Liver (tissue), 3 donors: ENCODE measurements around the gene SEMA5A.

Experiments
- EGR1 ChIP-seq, 2 donors: IDR thresholded peaks; 2 replicates each; pipeline ENCODE4 v1.6.1; 2016 to 2018; ENCODE audit warnings: antibody characterized with exemption in 2 of 2, low read depth in 2 of 2
- FOXA1 ChIP-seq: IDR thresholded peaks from 2 replicates; pipeline ENCODE4 v1.6.1; 2016; ENCODE audit warnings: antibody characterized with exemption
- GABPA ChIP-seq, 2 donors: IDR thresholded peaks in 1 of 2; conservative IDR thresholded peaks in 1 of 2; 2 replicates each; pipeline ENCODE4 v1.6.1; 2016; ENCODE audit warnings: antibody characterized with exemption in 2 of 2, mild to moderate bottlenecking in 1 of 2, moderate library complexity in 1 of 2
- MAX ChIP-seq: IDR thresholded peaks from 2 replicates; pipeline ENCODE4 v1.6.1; 2016; ENCODE audit warnings: antibody characterized with exemption
- TAF1 ChIP-seq: conservative IDR thresholded peaks from 2 replicates; pipeline ENCODE4 v1.6.1; 2016; ENCODE audit warnings: antibody characterized with exemption, mild to moderate bottlenecking
- TF ChIP-seq, protein P1 (sequence below): fragments of 150-350 bp; IDR thresholded peaks from 2 replicates; pipeline ENCODE4 v1.5.1; 2017; ENCODE audit warnings: improper control_type of control experiment, low read depth, low read length; ENCODE audit not compliant: missing input control
- TF ChIP-seq, protein P2 (sequence below): IDR thresholded peaks from 2 replicates; pipeline ENCODE4 v1.6.1; 2016; ENCODE audit warnings: antibody characterized with exemption, mild to moderate bottlenecking
- donor health status: healthy.
- donor health status: healthy.

- TF ChIP-seq MAX (no peak), FOXA1 (no peak), TAF1 (no peak), GABPA (IDR thresholded peaks at IDR 0.05 in 1 of 2, conservative IDR thresholded peaks at IDR 0.05 in 1 of 2) (no peak), EGR1 (IDR thresholded peaks at IDR 0.05; ENCODE audit: low read depth in 2 of 2) (no peak)
- TF ChIP-seq, protein P1, sequence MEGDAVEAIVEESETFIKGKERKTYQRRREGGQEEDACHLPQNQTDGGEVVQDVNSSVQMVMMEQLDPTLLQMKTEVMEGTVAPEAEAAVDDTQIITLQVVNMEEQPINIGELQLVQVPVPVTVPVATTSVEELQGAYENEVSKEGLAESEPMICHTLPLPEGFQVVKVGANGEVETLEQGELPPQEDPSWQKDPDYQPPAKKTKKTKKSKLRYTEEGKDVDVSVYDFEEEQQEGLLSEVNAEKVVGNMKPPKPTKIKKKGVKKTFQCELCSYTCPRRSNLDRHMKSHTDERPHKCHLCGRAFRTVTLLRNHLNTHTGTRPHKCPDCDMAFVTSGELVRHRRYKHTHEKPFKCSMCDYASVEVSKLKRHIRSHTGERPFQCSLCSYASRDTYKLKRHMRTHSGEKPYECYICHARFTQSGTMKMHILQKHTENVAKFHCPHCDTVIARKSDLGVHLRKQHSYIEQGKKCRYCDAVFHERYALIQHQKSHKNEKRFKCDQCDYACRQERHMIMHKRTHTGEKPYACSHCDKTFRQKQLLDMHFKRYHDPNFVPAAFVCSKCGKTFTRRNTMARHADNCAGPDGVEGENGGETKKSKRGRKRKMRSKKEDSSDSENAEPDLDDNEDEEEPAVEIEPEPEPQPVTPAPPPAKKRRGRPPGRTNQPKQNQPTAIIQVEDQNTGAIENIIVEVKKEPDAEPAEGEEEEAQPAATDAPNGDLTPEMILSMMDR = no peak
- TF ChIP-seq, protein P2, sequence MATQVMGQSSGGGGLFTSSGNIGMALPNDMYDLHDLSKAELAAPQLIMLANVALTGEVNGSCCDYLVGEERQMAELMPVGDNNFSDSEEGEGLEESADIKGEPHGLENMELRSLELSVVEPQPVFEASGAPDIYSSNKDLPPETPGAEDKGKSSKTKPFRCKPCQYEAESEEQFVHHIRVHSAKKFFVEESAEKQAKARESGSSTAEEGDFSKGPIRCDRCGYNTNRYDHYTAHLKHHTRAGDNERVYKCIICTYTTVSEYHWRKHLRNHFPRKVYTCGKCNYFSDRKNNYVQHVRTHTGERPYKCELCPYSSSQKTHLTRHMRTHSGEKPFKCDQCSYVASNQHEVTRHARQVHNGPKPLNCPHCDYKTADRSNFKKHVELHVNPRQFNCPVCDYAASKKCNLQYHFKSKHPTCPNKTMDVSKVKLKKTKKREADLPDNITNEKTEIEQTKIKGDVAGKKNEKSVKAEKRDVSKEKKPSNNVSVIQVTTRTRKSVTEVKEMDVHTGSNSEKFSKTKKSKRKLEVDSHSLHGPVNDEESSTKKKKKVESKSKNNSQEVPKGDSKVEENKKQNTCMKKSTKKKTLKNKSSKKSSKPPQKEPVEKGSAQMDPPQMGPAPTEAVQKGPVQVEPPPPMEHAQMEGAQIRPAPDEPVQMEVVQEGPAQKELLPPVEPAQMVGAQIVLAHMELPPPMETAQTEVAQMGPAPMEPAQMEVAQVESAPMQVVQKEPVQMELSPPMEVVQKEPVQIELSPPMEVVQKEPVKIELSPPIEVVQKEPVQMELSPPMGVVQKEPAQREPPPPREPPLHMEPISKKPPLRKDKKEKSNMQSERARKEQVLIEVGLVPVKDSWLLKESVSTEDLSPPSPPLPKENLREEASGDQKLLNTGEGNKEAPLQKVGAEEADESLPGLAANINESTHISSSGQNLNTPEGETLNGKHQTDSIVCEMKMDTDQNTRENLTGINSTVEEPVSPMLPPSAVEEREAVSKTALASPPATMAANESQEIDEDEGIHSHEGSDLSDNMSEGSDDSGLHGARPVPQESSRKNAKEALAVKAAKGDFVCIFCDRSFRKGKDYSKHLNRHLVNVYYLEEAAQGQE = no peak
These were observed 65.9 kb downstream of the SEMA5A start for GRCh38 chr5:9479990-9480389.
